Thoracic aorta (tissue), 2 donors: ENCODE measurements around the gene DLGAP5. TPM values are rescaled to one million over a fixed set of nuclear protein-coding genes. Genes with fewer than 3 reads are reported as not detected.

Source experiments
- ATAC-seq: fragments of 150-250 bp; one replicate; pipeline ENCODE4 v1.8.0; 2017; ENCODE audit warnings: low read depth; ENCODE audit not compliant: insufficient number of reproducible peaks, low FRiP score
- DNase-seq: peaks from one replicate; pipeline ENCODE4 v3.0.0-alpha.2; 2020; ENCODE audit warnings: low spot score
- H3K27ac ChIP-seq, 2 donors: fragments of 200-600 bp; sonication (generic); 1 replicate in 1 of 2; 2 replicates in 1 of 2; pipeline ENCODE4 v1.5.1; 2016; ENCODE audit warnings: mild to moderate bottlenecking in 2 of 2, moderate library complexity in 2 of 2
- H3K27me3 ChIP-seq: fragments of 200-600 bp; sonication (generic); replicated peaks from 2 replicates; pipeline ENCODE4 v1.6.0; 2016; ENCODE audit warnings: mild to moderate bottlenecking; ENCODE audit not compliant: insufficient read depth
- H3K36me3 ChIP-seq: fragments of 200-600 bp; sonication (generic); one replicate; pipeline ENCODE4 v1.5.1; 2016
- H3K4me1 ChIP-seq, 2 donors: fragments of 200-600 bp; sonication (generic); 1 replicate in 1 of 2; 2 replicates in 1 of 2; pipeline versions ENCODE4 v1.5.1 to v1.6.0; 2016; ENCODE audit warnings: low read depth in 2 of 2, mild to moderate bottlenecking in 1 of 2; ENCODE audit not compliant: control insufficient read depth in 1 of 2
- H3K4me3 ChIP-seq: fragments of 200-600 bp; sonication (generic); 2 replicates; pipeline ENCODE4 v1.5.1; 2016; ENCODE audit warnings: mild to moderate bottlenecking
- H3K9me3 ChIP-seq: fragments of 200-600 bp; sonication (generic); 2 replicates; pipeline ENCODE4 v1.5.1; 2016
- CTCF ChIP-seq: fragments of 200-600 bp; sonication (generic); IDR thresholded peaks from one replicate; pipeline ENCODE4 v1.5.1; 2019; ENCODE audit warnings: antibody characterized with exemption
- total RNA-seq, 2 donors: library from RNA; depleted of rRNA; stranded (reverse); fragments of >200 nt; gene quantifications; one replicate each; pipeline versions ENCODE4 v1.1.0 to v1.2.3, GENCODE V29; 2016

DLGAP5 gene
- total RNA-seq, 2 donors from 2014 or later, result 0.14 TPM; not detected in 1

DNA sequence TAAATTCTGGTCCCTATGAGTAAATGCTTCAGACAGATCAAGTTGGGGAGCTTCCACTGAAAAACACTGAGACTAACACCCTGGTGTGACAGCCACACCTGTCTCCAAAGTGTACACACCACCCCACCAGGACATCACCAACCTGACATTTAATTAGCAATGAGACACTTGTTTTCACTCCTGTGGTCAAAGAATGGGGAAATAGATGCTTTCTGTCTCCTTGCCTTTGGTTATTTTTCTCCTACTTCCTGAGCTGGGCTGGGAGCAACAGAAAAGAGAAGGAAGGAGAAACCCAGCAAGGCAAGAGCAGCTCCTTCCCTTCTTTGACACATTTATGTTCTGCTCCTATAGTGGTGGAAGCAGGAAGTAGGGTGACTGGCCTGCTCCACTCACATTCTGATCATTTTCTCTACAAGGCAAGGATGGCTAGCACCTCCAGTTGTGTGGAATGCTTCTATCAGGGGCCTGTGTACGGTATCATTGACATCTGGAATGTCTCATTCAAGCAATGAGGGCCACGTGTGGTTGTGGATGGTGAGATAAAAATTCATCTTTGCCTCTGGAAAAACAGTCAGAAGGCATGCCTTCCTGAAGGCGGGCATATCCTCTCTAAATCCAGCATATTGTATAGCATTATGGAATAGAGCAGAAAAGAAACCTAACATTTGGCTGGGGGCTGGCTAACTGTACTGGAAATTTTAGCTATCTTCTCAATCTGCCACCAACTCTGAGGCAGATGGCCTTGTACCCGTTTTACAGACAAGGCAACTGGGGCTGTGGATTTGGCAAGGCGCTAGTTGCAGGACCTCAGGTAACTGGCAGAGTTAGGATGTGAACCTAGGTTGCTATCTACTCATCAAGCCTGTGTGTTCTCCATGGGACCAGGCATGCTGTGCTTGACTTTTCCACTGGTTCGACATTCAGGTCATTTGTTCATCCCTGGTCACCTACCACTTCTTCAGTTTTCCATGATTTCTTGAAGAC is 87.1 kb downstream of the DLGAP5 start:
- Histone ChIP-seq H3K27ac (peak overlapping the region; percentile 60 to 79), H3K36me3 (no peaks in the 10 kb centered on the region), H3K4me3 (no peak overlapping the region), H3K4me1 (peaks cover 49 to 83% of the 10 kb centered on the region in 2 donors), H3K9me3 (no peaks in the 10 kb centered on the region), H3K27me3 (no peaks in the 10 kb centered on the region)
- DNase-seq, result no peak
- TF ChIP-seq CTCF, result no peak
- ATAC-seq, result no peak

GRCh38 chr14:55103005-55103640 is 88.3 kb downstream of the DLGAP5 start:
- DNase-seq (peak; percentile 31), ATAC-seq (no peak)
- peaks cover 51 to 82% of the 10 kb centered on the region in 2 donors for H3K4me1 ChIP-seq
- TF ChIP-seq CTCF, result no peak
- peak overlapping the region; percentile 60 to 79 for H3K27ac ChIP-seq
- H3K9me3 ChIP-seq, result no peaks in the 10 kb centered on the region
- H3K27me3 ChIP-seq, result no peaks in the 10 kb centered on the region
- no peak overlapping the region for H3K4me3 ChIP-seq
- H3K36me3 ChIP-seq, result no peaks in the 10 kb centered on the region

GRCh38 chr14:55102141-55102621 is 89.2 kb downstream of the DLGAP5 start:
- peak overlapping the region; percentile 60 to 79 for H3K27ac ChIP-seq
- ATAC-seq (peak; percentile 30), DNase-seq (no peak)
- H3K4me3 ChIP-seq, result no peak overlapping the region
- no peak for TF ChIP-seq CTCF
- no peaks in the 10 kb centered on the region for H3K27me3 ChIP-seq
- H3K36me3 ChIP-seq, result no peaks in the 10 kb centered on the region
- H3K9me3 ChIP-seq, result no peaks in the 10 kb centered on the region
- peaks cover 47 to 72% of the 10 kb centered on the region in 2 donors for H3K4me1 ChIP-seq

DNA sequence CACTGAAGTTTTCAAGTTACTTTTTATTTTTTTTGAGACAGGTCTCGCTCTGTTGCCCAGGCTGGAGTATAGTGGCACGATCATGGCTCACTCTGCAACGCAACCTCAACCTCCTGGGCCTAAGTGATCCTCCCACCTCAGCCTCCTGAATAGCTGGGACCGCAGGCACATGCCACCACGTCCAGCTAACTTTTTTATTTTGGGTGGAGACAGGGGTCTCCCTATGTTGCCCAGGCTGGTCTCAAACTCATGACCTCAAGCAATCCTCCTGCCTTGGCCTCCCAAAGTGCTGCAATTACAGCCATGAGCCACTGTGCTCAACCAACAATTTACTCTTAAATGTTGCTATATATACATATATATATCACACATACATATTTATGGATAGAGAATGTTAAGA is 89.7 kb downstream of the DLGAP5 start:
- H3K27me3 ChIP-seq, result no peaks in the 10 kb centered on the region
- TF ChIP-seq CTCF, result no peak
- ATAC-seq (no peak), DNase-seq (no peak)
- peaks cover 42 to 67% of the 10 kb centered on the region in 2 donors for H3K4me1 ChIP-seq
- H3K4me3 ChIP-seq, result no peak overlapping the region
- H3K36me3 ChIP-seq, result no peaks in the 10 kb centered on the region
- peak overlapping the region; percentile 60 to 79 for H3K27ac ChIP-seq
- H3K9me3 ChIP-seq, result no peaks in the 10 kb centered on the region

- peaks cover 37 to 56% of the 10 kb centered on the region in 2 donors for H3K4me1 ChIP-seq
- H3K36me3 ChIP-seq, result no peaks in the 10 kb centered on the region
- H3K9me3 ChIP-seq, result no peaks in the 10 kb centered on the region
- ATAC-seq (no peak), DNase-seq (no peak)
- peak overlapping the region; percentile 18 to 37 for H3K27ac ChIP-seq
- no peaks in the 10 kb centered on the region for H3K27me3 ChIP-seq
- no peak for TF ChIP-seq CTCF
- H3K4me3 ChIP-seq, result no peak overlapping the region
Observed at GRCh38 chr14:55099756-55100155, 91.6 kb downstream of the DLGAP5 start.
